ENCODE measurements around the gene TTC23.

TTC23 gene

DNA sequence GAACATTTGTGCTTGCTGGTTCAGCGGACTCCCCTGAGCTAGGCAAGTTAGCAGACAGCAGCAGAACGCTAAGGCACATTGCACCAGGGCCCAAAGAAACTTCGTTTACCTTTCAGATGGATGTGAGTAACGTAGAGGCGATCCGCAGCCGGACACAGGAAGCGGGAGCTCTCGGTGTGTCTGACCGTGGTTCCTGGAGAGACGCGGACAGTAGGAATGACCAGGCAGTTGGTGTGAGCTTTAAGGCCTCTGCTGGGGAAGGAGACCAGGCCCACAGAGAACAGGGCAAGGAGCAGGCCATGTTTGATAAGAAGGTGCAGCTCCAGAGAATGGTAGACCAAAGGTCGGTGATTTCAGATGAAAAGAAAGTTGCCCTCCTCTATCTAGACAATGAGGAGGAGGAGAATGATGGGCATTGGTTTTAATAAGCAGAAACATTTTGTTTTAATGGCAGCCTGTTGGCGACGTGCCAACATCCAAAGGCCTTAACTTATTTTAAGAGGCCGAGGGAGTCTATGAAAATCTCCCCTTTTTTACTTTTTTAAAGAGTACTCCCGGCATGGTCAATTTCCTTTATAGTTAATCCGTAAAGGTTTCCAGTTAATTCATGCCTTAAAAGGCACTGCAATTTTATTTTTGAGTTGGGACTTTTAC, 116.6 kb downstream of the TTC23 start:
- no peak for DNase-seq

DNA sequence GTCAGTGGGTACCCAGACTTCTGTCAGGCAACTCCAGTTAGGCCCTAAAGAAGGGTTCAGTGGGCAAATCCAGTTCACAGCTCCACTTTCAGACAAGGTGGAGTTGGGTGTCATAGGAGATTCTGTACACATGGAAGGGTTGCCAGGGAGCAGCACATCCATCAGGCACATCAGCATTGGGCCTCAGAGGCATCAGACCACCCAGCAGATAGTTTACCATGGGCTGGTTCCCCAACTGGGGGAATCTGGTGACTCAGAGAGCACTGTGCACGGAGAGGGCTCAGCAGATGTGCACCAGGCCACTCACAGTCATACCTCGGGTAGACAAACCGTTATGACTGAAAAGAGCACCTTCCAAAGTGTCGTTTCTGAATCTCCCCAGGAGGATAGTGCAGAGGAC, 117.3 kb downstream of the TTC23 start:
- no peak for DNase-seq

DNA sequence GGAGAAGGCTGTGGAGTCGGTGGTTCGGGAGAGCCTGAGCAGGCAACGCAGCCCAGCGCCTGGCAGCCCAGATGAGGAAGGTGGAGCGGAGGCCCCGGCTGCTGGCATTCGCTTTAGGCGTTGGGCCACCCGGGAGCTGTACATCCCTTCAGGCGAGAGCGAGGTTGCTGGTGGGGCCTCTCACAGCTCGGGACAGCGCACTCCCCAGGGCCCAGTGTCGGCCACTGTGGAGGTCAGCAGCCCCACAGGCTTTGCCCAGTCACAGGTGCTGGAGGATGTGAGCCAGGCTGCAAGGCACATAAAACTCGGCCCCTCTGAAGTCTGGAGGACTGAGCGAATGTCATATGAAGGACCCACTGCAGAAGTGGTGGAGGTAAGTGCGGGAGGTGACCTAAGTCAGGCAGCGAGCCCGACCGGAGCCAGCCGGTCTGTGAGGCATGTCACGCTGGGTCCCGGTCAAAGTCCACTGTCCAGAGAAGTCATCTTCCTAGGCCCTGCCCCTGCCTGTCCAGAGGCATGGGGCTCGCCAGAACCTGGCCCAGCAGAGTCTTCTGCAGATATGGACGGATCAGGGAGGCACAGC, 117.8 kb downstream of the TTC23 start:
- no peak for DNase-seq

DNA sequence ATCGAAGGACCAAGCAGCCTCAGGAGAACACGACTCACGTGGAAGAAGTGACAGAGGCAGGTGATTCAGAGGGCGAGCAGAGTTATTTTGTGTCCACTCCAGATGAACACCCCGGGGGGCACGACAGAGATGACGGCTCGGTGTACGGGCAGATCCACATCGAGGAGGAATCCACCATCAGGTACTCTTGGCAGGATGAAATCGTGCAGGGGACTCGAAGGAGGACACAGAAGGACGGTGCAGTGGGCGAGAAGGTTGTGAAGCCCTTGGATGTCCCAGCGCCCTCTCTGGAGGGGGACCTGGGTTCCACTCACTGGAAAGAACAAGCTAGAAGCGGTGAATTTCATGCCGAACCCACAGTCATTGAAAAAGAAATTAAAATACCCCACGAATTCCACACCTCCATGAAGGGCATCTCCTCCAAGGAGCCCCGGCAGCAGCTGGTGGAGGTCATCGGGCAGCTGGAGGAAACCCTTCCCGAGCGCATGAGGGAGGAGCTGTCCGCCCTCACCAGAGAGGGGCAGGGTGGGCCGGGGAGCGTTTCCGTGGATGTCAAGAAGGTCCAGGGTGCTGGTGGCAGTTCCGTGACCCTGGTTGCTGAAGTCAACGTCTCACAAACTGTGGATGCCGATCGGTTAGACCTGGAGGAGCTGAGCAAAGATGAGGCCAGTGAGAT, 118.5 kb downstream of the TTC23 start:
- no peak for DNase-seq

DNA sequence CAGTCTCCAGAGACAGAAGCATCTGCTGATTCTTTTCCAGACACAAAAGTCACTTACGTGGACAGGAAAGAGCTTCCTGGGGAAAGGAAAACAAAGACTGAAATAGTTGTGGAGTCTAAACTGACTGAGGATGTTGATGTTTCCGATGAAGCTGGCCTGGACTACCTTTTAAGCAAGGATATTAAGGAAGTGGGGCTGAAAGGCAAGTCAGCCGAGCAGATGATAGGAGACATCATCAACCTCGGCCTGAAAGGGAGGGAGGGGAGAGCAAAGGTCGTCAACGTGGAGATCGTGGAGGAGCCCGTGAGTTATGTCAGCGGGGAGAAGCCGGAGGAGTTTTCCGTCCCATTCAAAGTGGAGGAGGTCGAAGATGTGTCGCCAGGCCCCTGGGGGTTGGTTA, 119.1 kb downstream of the TTC23 start:
- DNase-seq, result no peak

DNA sequence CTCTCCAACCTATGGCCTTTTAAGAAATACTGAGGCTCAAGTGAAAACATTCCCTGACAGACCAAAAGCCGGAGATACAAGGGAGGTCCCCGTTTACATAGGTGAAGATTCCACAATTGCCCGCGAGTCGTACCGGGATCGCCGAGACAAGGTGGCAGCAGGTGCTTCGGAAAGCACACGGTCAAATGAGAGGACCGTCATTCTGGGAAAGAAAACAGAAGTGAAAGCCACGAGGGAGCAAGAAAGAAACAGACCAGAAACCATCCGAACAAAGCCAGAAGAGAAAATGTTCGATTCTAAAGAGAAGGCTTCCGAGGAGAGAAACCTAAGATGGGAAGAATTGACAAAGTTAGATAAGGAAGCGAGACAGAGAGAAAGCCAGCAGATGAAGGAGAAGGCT, 119.7 kb downstream of the TTC23 start:
- no peak for DNase-seq

DNA sequence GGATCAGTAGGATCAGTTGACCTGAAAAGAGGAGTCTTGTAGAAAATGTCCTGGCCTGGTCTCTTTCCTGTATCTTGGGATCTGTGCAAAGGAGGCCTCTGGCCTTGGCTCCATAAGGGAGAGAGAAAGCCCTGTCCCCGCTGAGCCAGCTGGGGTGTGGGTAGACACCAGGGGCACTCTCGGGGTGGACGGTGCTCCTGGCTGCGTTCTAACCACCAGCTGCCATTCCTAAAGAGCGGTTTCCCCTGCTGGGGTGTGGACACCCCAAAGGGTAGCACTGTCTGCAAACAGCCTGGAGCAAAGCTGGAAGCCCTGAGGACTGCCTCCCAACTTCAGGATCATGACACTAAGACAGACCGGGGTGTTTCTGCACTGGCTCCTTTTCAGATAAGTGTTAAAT, 121.0 kb downstream of the TTC23 start:
- no peak for DNase-seq

DNA sequence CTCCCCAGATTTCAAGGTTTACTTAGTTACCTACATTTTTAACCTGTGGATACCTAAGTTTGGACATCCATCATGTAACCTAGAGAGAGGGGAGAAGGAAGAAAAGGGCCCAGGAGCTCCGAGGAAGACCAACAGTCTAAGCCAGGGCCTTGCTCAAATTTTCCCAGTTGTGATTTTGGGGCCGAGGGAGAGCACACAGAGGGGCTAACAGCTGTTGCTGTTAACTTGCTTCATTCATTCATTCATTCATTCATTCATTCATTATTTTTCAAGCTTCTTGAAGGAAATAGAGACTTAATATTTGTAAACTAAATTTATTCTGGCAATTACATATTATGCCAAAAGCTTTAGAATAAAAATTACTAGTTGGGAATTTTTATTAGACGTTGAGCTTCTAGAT, 121.6 kb downstream of the TTC23 start:
- no peak for DNase-seq

DNA sequence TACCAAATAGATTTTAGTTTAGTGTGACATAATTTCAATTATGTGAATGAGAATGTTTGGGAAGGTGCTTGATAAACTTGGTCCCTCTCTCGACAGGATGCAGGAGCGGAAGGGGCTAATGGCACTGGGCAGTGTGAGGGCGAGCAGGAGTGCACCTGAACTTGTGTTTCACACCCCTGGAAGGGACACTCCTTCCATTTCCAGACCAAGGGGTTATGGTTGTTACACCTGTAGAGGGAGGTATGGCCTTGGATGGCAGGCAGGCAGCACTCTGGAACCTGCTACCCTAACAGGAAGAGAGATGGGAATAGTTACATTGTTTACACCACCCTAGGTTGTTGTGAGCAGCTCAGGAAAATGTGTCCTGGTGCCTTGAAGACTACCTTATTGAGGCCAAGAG, 122.5 kb downstream of the TTC23 start:
- DNase-seq, result no peak

DNA sequence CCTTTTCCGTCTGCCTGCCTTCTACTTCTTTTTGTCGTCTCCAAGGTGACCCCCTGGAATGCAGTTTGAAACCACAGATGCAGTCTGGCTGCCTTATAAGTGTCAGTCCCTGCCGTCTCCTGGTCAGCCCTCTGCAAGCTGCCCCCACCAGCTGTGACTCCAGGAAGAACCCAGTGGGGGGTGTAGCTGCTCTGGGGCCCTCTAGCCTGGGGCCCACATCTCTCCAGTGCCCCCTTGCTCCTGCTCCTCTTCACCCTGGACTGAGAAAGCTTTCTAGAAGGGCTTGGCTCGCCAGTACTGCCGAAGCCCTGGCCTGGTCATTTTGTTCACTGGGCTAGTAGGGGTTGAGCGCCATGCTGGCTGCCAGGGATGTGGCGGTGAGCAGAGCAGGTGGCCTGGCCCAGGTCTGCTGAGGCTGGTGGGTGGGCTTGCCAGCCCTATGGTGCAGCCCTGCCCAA, 123.2 kb downstream of the TTC23 start:
- DNase-seq, result no peak

DNA sequence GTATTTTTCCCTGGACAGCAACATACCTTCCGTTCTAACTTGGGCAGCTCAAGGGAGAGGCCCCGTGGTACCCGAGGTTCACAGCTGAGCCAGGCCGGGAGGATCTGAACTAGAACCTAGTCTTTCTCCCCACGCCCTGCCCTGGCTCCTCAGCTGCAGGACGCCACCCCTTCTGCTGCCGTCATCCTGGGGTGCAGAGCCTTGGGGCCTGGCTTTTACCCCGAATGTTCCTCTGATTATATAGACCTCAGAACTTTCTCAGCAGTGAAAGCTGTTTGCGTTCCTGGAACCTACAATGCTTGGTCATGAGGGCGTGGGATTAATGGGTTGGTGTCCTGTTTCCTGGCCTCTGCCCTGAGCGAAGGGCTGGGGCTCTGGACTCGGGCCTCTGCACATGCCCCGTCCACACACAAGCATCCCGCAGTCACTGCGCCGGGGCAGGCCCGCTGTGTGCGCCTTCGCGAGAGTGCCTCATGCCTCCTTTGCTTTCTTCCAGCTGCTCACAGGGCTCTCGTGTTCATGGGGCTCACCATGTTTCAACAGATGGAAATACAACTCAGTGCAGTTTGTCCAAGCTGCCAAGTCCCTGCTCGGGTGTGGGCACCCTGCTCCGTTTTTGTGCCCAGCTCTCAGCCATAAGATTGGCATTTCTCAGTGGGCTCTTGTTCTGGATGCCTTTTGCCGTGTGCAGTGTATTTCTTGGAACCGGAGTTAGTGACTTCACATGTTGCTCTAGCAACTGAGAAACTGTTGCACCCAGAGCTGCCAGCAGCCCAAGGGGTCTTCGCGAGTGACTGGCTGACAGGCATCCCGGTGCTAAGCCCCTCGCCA, 124.1 kb downstream of the TTC23 start:
- DNase-seq, result no peak

DNA sequence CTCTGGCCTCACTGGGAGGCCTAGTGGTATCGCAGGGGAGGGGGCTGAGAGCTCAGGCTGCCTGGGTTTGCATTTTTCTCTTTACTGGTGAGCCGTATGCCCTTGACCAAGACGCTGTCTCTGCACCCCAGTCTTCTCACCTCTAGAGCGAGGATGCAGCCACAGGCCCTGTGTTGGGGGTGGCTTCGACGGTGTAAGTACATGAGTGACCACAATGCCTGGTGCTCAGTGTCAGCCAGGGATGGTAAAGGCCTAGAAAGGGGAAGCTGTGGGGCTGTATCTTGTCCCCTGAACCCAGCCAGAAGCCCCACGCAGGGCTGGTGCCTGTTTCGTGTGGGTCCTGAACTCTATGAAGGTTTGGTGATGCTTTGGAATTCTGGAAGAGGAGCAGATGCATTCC, 124.7 kb downstream of the TTC23 start:
- DNase-seq, result no peak

DNA sequence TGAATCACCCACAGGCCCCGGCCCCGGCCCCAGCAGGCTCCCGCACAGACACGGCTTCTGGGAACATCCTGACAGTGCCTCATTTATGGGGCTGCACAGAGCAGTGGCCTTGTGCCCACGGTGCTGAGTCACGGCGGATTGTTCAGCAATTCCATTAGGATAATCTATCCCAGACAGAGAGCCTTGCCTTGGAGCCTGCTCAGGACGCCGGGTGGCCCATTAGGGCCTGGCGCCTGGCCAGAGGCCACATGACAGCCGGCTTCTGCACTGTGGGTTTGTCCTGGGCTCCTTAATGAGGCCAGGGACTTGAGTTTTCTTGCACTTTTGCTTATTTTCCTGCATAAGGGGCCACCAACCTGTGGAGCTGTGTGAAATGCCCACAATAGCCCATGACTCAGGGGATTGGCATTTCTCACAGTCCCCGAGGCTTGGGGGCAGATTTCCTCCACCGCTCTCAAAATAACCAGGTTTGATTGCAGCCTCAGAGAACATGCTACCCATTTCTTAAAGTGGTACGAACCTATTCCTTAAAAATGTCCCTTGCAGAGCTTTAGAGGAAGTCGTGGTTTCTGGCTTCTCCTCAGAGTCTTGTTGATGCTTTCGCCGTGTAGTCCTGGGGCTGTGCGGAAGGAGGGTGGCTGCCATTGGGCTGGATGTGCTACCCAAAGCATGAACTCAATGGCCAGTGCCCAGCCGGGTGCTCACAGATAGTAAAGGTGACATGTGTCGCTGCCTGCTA, 125.5 kb downstream of the TTC23 start:
- DNase-seq, result no peak

DNA sequence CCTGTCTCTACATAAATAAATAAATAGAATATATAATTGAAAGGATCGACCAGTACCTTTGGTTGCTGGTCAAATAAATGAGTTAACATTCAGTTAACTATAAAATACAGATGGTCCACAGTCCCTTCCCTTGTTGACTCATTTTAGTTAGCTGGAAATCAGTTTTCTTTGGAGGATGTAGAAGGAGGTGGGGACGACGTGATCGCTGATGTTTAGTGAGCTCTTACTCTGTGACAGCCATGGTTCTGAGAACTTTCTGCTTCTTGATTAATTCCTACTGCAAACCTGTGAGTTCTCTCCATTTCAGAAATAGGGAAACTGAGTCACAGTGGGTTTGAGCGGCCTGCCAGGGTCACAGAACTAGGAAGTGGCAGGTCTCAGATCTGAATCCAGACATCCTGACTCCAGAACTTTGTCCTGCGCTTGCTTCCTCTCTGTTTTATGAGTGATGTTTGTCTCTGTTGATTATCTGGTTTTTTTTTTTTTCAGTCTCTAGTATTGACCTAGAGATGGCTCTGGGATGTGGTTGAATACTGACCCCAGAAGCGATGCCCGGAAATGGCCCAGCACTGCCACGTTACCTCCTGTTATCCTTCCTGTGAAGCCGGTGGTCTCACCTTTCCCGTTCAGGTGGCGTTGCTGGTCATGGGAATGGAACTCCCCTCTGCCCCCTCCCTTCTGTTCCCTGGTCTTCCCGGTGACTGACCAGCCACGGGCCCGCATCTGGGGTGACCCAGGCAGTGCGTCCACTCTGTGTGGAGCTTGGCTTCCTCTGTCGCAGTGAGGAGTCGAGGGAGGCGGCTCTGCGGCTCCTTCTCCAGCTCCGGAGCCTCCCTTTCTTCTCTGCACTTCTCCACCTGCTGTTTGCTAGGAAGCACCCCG, 126.3 kb downstream of the TTC23 start:
- DNase-seq, result no peak

DNA sequence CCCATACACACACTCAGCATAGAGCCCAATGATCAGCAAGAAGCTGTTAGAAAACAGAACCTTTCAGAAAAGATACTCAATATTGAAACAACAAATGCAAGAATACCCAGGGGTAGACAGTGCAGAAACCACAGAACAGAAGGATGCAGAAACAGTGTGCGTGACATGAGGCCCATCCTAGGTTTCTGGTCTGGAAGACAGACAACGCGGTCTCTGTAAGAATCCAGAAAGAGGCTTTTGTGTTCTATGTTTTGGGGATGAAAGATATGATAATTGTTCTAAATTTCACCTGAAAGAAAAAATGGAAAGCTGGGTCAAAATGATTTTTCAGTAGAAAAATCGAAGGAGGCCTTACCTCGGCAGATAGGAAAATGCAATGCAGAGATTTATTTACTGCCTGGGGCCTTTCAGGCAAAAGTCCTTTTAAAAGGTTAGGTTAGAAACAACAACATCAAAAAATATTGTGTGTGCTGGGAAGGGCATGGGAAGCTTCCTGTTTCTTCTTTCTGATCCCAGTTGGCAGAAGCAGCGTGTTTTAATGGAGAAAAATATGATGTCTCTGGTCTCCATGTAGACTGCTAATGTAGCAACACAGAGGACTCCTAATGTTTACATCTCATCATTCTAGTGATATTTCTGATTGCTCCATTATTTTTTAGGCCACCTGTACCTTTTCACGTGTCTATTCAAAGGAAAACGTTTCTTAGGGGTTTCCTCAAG, 127.5 kb downstream of the TTC23 start:
- no peak for DNase-seq

DNA sequence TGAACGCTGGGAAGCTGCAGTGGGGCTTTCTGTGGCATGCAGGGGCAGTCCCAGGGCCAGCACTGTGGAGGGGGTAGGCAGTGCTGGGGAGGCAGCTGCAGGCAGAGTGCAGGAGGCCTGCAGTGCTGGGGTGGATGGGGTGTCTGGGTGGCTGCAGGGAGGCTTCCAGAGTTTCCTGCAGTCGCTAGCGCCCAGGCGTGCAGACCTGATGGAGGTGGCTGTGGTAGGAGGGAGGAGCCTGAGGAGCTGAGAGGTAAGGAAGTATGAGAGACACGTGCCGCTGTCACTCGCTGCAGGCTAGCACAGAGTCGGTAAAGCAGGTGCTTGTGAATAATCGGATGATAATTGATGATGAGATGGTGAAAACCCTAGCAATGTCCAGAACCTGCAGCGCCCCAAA, 128.2 kb downstream of the TTC23 start:
- DNase-seq, result no peak

DNA sequence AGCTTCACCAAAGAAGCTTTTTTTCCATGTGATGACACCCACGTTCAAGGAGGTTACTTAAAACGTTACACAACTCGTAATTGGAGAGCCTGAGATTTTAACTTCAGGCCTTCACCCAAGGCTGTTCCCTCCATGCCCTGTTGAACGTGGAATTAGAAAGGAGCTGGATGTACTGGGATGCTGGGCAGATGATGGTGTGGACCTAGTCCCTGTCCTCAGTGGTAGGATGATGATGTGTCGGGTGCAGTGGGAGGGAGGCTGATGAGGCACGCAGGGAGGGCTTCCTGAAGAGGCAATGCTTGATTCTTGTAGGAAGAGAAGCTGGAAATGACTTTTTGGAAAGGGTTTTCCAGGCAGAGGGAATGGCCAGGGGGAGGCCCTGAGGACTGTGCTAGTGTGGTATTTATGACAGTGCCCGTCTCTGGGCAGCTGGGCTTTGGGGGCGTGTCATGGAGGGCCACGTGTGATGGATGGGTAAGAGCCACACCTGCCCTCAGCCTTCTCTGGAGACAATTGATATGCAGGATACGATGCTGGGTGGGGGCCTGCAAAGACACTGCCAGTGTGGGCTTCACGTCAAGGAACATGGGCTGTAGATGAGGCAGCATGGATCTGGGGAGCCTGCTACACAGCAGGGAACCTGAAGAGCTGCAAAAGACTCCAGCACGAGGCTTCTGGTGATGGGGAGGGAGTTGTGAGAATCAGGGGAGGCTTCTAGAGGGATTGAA, 129.2 kb downstream of the TTC23 start:
- DNase-seq, result no peak

DNA sequence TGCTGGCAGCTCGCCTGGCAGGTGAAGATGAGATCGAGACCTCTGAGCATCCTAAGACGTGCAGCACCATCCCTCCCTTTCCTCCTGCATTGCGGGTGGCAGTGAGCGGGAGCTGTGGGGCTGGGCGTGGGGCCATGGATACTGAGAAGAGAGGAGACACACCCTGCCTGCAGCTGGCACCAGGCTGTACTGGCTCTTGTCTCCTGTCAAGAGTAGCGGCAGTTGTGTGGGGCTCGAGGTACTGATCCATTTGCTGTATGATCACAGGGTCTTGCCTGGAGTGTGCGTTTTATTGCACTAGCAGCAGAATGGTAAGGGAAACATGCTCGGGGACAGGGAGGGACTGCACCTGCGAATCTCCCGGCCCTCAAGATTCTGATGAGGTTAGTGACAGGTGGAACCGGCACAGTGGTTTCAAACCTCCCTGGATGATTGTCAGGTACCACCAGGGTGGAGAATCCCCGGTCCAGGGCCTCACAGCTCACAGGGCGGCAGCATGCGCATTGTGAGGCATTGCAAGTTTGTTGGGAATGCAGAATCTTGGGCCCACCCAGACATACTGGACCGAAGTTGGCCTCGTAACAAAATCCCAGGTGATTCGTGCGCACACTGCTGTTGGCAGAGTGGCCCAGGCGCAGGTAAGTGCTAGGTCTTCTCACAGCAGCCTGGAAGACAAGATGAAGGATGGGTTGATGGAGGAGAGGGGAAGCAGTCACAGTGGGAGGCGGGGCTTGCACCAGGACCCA, 130.4 kb downstream of the TTC23 start:
- no peak for DNase-seq

DNA sequence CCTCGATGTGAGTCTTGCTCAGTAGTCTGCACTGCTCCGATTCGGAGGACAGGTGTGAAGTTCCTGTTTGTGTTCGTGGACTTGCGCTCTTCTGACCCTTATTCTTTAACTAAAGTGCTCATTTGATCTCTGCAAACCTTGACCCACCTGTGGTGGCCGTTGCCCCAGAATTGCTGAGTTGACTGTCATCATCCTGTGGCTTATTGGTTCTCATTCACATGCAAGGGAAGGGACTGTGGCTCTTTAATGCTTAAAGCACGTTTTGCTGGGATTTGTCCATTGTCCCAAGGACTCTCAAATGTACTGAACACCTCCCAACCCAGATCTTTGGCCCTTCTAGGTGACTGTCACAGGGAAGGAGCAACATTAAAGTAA, 131.1 kb downstream of the TTC23 start:
- DNase-seq, result no peak

Data from stimulated activated naive CD4-positive, alpha-beta T cell (primary cell).